Adrenal gland (tissue), 5 donors: ENCODE data around the gene RAB3IL1.

ENCODE experiments used
- POLR2A ChIP-seq, 2 donors: fragments of 450-650 bp; IDR thresholded peaks; one replicate each; pipeline ENCODE4 v1.6.1; 2017; ENCODE audit warnings: antibody characterized with exemption in 2 of 2, mild to moderate bottlenecking in 2 of 2, moderate library complexity in 1 of 2
- TF ChIP-seq, protein P1 (sequence below), 6 experiments: fragments of 450-650 bp in 4 of 6; fragments of 200-600 bp in 2 of 6; sonication (generic) in 1 of 6; IDR thresholded peaks; 1 replicate in 5 of 6; 2 replicates in 1 of 6; pipeline versions ENCODE4 v1.5.1 to v1.8.0; 2016 to 2021; ENCODE audit warnings: antibody characterized with exemption in 6 of 6, mild to moderate bottlenecking in 2 of 6, moderate library complexity in 1 of 6
- donor health status: DM: no; HTN: no; CAD: no.

DNA sequence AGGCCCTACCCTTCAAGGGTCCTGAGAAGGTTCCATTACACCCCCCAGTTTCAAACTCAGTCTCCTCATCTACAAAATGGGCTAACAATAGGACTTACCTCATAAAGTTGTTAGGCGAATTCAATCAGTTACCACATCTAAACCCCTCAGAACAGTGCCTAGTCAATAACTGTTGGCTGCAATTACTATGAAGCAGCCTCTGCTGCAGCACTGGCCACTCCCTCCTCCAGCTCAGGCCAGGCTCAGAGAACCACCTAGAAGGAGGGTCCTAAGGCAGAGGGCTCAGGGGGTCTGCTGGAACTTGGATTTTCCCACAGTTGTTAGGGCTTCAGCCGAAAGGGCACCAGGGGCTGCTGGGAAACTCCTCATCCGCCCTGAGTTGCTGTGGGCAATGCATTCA lies 30.7 kb downstream of the RAB3IL1 start:
- TF ChIP-seq POLR2A (IDR thresholded peaks at IDR 0.05) = no peak
- TF ChIP-seq, protein P1, sequence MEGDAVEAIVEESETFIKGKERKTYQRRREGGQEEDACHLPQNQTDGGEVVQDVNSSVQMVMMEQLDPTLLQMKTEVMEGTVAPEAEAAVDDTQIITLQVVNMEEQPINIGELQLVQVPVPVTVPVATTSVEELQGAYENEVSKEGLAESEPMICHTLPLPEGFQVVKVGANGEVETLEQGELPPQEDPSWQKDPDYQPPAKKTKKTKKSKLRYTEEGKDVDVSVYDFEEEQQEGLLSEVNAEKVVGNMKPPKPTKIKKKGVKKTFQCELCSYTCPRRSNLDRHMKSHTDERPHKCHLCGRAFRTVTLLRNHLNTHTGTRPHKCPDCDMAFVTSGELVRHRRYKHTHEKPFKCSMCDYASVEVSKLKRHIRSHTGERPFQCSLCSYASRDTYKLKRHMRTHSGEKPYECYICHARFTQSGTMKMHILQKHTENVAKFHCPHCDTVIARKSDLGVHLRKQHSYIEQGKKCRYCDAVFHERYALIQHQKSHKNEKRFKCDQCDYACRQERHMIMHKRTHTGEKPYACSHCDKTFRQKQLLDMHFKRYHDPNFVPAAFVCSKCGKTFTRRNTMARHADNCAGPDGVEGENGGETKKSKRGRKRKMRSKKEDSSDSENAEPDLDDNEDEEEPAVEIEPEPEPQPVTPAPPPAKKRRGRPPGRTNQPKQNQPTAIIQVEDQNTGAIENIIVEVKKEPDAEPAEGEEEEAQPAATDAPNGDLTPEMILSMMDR (IDR thresholded peaks at IDR 0.05) = no peak
